Measurements from ENCODE around the gene TENT5C.

DNA sequence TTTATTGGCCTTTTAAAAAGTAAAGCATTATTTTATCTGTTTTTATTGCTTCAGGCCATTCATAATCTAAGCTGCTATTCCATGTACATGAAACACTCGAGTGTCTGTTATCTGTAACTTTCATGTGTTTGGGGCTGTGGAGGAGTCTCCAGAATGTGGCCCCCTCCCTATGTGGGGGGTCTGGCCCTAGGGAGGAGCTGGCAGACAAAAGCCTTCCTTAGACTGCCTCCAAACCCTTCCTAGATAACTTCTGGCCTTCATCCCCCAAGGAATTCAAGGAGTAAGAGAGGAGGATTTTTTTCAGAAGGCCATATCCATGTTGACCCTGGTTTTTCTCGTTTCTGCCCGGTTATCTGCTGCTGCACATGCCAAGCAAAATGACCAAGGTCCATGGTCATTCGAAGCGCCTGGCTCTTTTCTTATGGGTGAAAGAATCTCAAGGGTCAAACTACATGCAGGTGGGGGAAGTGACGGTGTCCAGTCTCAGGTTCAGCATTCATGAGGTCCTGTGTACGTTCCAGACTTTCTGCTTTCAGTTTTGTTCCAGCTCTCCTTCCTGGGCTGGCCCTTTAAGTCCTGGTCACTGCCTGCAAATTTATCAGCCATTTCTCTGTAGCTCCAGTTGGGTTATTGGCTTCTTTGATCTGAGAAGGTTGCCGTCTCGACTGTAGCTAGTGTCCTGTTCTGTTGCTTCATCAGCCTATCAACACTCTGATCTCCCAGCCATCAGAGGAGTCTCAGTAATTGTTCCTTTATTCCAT, 8.3 kb downstream of the TENT5C start:
- TF ChIP-seq POLR2AphosphoS5 (IDR thresholded peaks at IDR 0.05): no peak
- TF ChIP-seq POLR2A (IDR thresholded peaks at IDR 0.05): no peak
- no peak for TF ChIP-seq CTCF (IDR thresholded peaks at IDR 0.05)

Measured in suprapubic skin (tissue), 4 donors.